Dermis blood vessel endothelial cell (primary cell): ENCODE data around the gene DSC2. TPM values are rescaled to one million over a fixed set of nuclear protein-coding genes. Genes with fewer than 3 reads are reported as not detected.
"Not testable (repeated sequence)": the region's sequence is repeated elsewhere in the genome, so short reads cannot be mapped to it uniquely, and the experiment has no call there.

Source experiments
- DNase-seq: peaks from one replicate; pipeline ENCODE4 v3.0.0; 2010
- total RNA-seq: library from RNA; depleted of rRNA; stranded (reverse); fragments of >200 nt; gene quantifications from 2 replicates; pipeline ENCODE4 v1.2.3, GENCODE V29; 2014

Gene DSC2
- 0.17 and 0.19 TPM in 2 replicates for total RNA-seq

GRCh38 chr18:31102025-31102684 lies at the start of gene DSC2:
Gene DSC2 (minus strand): TSS chr18:31102421. CDS start chr18:31101971, 450 bp downstream.
- DNase-seq, result no peak

- DNase-seq, result no peak
Measured at GRCh38 chr18:31149351-31149750, 47.1 kb upstream of the DSC2 start.

GRCh38 chr18:31148600-31148999 lies 46.4 kb upstream of the DSC2 start:
- DNase-seq, result no peak

GRCh38 chr18:31146809-31147208 lies 44.6 kb upstream of the DSC2 start:
- no peak for DNase-seq

- no peak for DNase-seq
Measured at GRCh38 chr18:31143025-31143424, 40.8 kb upstream of the DSC2 start.

GRCh38 chr18:31138709-31139108 lies 36.5 kb upstream of the DSC2 start:
- DNase-seq, result no peak

- DNase-seq, result no peak
Measured at GRCh38 chr18:31134988-31135529, 32.8 kb upstream of the DSC2 start.

- no peak for DNase-seq
Measured at GRCh38 chr18:31129398-31130115, 27.3 kb upstream of the DSC2 start.

- DNase-seq, result no peak
Measured at GRCh38 chr18:31125878-31126277, 23.7 kb upstream of the DSC2 start.

- DNase-seq, result not testable (repeated sequence)
Measured at GRCh38 chr18:31123125-31123524, 20.9 kb upstream of the DSC2 start.

GRCh38 chr18:31120594-31120993 lies 18.4 kb upstream of the DSC2 start:
- no peak for DNase-seq

- no peak for DNase-seq
Measured at GRCh38 chr18:31116853-31117595, 14.8 kb upstream of the DSC2 start.

- no peak for DNase-seq
Measured at GRCh38 chr18:31112804-31113203, 10.6 kb upstream of the DSC2 start.

- DNase-seq, result no peak
Measured at GRCh38 chr18:31105733-31106132, 3.5 kb upstream of the DSC2 start.

- DNase-seq, result no peak
Measured at GRCh38 chr18:31104444-31104843, 2.2 kb upstream of the DSC2 start.

GRCh38 chr18:31103423-31103822 lies 1.2 kb upstream of the DSC2 start:
- no peak for DNase-seq

GRCh38 chr18:31102941-31103340 lies 720 bp upstream of the DSC2 start:
- DNase-seq, result no peak

- peak; percentile 0 for DNase-seq
Measured at GRCh38 chr18:31101183-31102024, 817 bp downstream of the DSC2 start.

- no peak for DNase-seq
Measured at GRCh38 chr18:31100436-31101182, 1.6 kb downstream of the DSC2 start.

- DNase-seq, result no peak
Measured at GRCh38 chr18:31099450-31100230, 2.6 kb downstream of the DSC2 start.

GRCh38 chr18:31098878-31099277 lies 3.3 kb downstream of the DSC2 start:
- DNase-seq, result no peak
